ENCODE measurements around the gene UCN3.

Gene UCN3

DNA sequence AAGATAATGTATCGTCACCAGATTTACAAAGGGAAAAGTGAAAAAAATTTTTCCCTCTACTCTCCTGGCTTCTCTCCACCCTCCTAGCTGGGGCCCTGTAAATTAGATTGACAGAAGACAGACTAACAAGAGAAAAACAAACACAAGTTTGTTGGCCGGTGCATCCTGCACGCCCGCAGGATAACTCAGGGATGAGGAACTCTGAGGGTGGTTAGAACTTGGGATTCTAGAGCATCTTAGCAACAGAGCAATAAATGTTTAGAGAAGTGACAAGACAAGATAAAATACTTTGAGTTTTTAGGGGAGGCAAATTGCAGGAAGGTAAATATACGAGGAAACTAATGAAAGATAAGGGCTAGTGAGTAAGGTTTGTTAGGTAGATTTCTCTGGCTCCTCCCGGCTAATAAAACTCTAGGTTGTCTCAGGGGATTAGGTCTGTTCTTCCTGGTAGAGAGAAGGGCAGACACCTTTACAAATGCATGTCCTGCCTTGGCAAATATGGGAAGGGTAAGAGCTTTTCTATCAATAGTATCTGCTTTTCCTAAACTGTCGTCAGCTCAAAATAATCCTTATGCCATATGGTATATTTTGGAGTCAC lies 4.3 kb upstream of the UCN3 start:
- H3K4me3 ChIP-seq (ENCODE audit: low read depth, low read length): no peak overlapping the region
- in situ Hi-C loops (cut with HindIII; ENCODE audit: low sequenced_read_pairs): no loop called here
- TF ChIP-seq CTCF (IDR thresholded peaks at IDR 0.05; ENCODE audit: low read depth, low read length): no peak

DNA sequence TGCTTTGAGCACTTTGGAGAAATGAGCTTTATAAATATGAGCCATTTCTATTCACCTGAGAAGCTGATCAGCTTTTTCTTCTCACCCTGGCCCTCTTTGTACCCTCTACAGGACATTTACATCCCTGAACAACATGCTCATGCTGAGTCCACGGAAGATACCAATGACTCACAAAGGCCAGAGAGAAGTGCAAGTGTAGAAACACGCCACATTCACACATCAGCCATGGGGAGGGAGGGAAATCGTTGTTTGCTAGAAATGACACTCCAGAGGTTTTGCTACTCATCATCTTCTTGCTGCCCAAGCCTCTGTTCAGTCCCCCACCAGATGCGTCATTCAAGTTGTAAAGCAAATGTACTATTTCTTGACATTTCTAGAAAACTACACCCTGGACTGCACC lies 2.8 kb upstream of the UCN3 start:
- in situ Hi-C loops (cut with HindIII; ENCODE audit: low sequenced_read_pairs): no loop called here
- no peak for TF ChIP-seq CTCF (IDR thresholded peaks at IDR 0.05; ENCODE audit: low read depth, low read length)
- no peak for DNase-seq (ENCODE audit: low read depth, low spot score)
- H3K4me3 ChIP-seq (ENCODE audit: low read depth, low read length): no peak overlapping the region

More for the DNA sequence above, 4.3 kb upstream of the UCN3 start:
- DNase-seq (ENCODE audit: low read depth, low spot score): no peak

GRCh38 chr10:5362873-5363272 lies 1.9 kb upstream of the UCN3 start:
- no peak overlapping the region for H3K4me3 ChIP-seq (ENCODE audit: low read depth, low read length)
- no peak for TF ChIP-seq CTCF (IDR thresholded peaks at IDR 0.05; ENCODE audit: low read depth, low read length)
- no peak for DNase-seq (ENCODE audit: low read depth, low spot score)
- in situ Hi-C loops (cut with HindIII; ENCODE audit: low sequenced_read_pairs): no loop called here

DNA sequence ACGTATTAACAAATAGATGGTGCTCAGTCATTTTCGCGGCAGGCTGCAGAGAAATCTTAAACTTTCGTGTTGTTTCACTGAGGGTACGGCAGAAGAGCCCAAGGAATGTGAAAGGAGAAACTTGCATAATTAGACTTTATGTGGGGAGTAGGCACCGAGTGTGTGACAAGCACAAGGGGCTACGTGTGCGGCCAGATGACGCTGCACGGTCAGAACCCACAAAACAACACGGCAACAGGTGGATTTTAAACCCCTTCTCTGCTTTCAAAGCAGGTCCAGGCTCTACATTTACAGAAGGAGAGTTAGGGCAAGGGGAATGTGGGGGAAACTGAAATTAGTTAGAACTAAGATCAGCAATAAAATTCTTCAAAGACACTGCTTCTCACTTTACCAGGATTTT lies 392 bp upstream of the UCN3 start:
- in situ Hi-C loops (cut with HindIII; ENCODE audit: low sequenced_read_pairs): no loop called here
- no peak for TF ChIP-seq CTCF (IDR thresholded peaks at IDR 0.05; ENCODE audit: low read depth, low read length)
- H3K4me3 ChIP-seq (ENCODE audit: low read depth, low read length): no peak overlapping the region
- DNase-seq (ENCODE audit: low read depth, low spot score): no peak

- no peak overlapping the region for H3K4me3 ChIP-seq (ENCODE audit: low read depth, low read length)
- no peak for TF ChIP-seq CTCF (IDR thresholded peaks at IDR 0.05; ENCODE audit: low read depth, low read length)
- in situ Hi-C loops (cut with HindIII; ENCODE audit: low sequenced_read_pairs): no loop called here
- DNase-seq (ENCODE audit: low read depth, low spot score): no peak
These were observed 1.2 kb downstream of the UCN3 start for GRCh38 chr10:5365928-5366327.

DNA sequence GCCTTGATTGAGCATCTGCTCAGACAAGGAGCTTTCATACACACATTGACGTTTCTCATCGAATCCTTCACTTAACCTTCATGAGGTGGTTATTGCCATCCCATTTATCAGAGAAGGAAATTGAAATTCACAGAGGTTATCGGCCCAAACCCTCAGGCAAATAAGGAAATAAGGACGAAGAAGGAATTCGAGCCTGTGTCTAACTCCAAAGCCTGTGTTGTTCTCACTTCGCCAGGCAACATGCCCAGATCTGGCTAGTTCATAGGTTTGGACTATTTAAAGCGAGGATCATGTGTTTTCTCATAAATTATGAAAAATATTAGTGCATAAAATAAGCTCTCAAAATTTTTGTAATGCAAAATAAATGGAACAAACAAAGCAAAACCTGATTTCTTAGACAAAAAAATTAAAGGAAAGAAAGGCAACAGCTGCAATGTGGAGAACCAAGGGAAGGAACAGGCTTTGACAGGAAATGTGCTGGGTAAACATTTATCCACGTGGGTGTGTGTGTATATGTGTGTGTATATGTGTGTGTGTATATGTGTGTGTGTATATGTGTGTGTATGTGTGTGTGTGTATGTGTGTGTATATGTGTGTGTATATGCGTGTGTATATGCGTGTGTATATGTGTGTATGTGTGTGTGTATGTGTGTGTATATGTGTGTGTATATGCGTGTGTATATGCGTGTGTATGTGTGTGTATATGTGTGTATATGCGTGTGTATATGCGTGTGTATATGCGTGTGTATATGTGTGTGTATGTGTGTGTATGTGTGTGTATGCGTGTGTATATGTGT lies 4.8 kb downstream of the UCN3 start:
- DNase-seq (ENCODE audit: low read depth, low spot score): no peak
- in situ Hi-C loops (cut with HindIII; ENCODE audit: low sequenced_read_pairs): no loop called here
- no peak for TF ChIP-seq CTCF (IDR thresholded peaks at IDR 0.05; ENCODE audit: low read depth, low read length)
- no peak overlapping the region for H3K4me3 ChIP-seq (ENCODE audit: low read depth, low read length)

Data from astrocyte of the spinal cord (primary cell).